Middle frontal gyrus (tissue), 1 donor: ENCODE data around the gene DNAJC15.

Experiments used
- DNase-seq: peaks from one replicate; pipeline ENCODE4 v3.0.0-alpha.2; 2015; ENCODE audit warnings: low spot score; ENCODE audit errors: extremely low spot score

Gene DNAJC15

DNA sequence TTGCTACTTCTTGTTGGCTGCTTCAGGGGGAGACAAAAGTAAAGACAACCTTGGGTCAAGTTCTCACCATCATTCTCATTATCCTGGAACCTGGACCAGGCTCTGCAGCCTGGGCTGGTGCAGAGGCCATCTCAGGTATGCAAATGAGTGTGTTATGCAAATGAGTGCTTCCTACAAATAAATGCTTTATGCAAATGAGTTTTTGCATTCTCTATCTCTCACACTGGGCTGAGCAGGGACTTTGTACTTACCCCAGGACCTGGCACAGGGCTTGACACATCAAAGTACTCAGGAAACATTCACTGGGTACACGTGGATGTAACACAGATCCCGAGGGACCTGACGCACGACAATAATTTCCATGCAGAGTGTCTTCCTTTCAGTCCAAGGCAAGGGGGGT lies 103.0 kb downstream of the DNAJC15 start:
- DNase-seq, result no peak

DNA sequence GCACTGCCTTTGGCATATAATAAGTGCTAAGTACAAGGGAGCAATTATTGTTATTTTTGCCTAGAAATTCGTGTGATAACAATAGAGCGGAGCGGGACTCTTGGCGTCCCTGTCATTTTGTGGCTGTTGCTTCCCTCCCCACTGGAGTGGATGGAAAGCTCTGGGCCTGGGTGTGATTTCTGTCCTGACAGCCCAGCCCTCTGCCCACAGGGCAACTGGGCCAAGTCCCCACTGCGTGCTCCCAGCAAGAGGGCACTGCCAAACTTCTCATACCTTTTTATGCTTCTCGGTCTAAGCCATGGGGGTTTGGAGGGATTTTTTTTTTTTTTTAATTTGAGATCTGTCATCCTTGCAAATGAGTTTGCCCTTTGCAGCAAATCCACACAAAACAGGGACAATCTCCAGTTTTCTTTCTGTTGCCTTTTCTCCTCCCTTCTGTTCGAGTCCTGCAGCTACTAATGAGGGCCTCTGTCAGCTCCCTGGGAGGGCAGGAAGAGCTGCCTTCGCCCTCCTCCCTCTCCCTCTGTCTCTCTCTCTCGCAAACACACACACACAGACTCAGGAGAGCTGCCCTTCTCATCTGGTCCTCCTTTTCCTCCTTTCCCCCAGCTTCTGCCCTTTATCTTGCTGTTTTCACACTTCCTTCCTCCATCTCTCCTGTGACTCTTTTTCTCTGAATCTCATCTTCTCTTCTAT lies 103.9 kb downstream of the DNAJC15 start:
- DNase-seq, result no peak

DNA sequence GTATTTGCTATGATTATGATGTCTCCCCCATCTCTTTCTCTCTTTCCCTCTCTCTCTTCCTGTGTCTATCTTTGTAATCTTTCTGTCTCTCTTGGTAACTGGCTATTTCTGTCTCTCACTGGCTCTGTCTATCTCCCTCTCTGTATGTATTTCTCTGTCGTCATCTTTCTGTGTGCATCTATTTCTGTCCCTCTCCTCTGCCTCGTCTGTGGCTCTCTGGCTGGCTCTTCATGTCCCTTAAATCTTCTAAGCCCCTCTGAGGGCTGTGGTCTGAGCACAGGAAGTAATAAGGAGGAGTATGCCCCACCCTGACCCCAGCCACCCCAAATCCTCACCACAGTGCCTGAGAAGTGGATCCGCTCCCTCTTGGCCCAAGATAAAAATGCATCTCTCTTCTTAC lies 104.4 kb downstream of the DNAJC15 start:
- no peak for DNase-seq

DNA sequence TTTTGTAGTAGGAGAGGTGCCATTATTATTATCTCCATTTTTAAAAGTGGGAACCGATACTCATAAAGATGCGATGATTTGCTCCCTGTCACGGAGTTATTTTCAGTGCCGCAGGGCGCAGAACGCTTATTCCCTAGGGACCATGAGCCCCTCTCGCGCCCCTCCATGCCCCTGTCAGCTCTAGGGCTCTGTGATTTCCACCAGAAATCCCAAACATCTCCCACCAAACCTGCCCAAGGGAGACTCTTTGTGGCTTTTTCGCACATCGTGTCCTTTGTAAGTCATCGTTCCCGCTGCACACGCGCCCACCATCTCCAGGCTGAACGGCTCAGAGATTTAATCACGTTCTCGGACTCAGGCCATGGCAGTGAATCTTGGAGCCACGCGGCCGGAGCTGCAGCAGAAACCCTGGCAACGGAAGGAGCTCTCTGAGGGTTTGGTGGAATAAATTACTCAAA lies 105.1 kb downstream of the DNAJC15 start:
- DNase-seq, result no peak

DNA sequence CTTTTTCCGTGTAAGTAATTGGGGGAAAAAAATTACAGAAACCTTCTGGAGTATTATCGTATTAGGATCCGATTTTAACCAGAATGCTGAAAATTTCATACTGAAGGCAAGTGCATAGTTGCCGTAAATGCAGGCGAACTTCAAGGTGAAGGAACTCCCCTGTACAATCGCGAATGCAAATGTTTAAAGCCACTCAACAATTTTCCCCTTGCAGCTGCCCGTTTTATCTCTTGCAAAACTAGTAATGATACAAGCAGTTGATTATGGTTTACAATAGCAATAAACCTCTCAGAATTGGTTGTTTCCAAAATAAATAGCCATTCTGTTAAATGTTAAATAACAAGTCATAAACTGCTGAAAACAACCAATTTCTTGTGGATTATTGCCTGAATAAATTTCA lies 105.7 kb downstream of the DNAJC15 start:
- no peak for DNase-seq

DNA sequence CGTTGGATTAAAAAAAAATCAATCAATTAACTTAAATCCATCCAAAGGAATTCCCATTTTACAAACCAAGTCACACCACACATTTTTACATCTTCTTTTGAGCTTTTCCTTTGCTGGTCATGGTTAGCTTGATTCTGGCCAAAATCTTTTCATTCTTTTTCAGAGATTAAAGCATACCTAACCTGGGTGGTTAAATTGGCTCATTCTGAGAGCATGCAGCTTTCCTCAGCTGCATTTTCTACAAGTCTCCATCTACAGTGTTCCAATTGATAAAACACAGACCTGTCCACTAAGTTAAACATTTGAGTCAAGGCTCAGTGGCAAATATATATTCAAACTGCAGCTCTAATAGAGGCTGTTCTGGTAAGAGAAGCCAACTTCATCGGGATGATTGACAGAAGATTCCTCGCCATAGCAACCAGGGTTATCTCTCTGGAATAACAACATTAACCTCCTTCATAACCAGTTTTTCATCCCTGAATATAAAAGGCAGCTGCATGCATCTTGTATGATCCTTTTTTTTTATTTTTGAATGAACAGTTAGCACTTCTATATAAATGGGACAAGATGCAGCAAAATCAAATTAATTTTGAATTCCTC lies 106.2 kb downstream of the DNAJC15 start:
- DNase-seq, result no peak

DNA sequence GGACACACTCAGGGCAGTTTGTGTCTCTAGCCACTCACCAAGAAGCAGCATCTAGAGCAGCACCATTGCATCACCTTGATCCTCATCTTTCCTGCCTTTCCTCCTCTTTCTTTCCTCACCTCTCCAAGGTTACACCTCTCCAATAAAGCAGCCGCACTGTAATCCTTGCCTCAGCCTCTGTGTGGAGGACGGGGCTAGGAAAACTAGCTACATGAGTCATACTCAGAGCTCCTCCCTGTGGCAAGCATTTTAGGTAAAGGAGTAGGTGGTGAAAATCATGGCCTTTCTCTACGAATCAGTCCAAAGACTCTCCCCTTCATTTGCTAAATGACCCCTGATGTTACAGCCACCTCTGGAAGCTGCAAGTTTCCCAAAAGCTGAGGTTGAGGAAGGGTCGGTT lies 108.9 kb downstream of the DNAJC15 start:
- DNase-seq, result no peak

DNA sequence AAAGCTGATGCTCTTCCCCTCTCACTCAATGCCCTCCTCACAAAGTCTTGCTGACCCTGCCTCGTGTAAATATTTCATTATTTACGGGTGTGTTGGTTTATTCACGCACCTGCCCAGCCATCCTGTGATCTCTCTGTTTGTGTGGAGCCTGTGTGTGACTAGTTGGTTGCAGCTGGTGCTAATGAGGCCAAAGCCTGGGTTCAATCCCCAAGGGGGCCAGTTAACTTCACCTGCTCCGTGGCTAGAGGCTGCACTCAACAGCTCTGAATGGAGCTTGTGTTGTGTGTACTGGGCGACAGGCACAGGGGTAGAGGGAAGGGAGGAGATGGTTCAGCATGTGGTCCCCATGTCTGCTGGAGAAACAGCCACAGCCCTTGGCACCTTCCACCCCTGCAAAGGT lies 109.5 kb downstream of the DNAJC15 start:
- no peak for DNase-seq

DNA sequence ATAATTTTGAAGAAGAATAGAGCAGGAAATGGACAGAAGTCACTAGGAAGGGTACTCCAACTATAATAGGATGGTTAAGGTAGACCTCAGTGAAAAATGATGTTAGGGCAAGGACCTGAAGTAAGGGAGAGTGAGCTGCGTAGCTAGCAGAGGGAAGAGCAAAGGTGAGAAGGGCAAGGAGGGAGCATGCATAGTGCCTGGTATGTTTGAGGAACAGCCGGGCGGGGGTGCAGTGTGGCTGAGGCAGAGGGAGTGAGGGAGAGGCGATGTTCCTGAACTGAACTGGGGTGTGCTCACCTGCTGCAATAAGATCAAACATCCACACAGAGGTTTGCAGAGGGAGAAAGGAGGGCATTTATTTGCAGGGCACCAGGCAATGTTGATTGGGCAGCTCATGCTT lies 110.4 kb downstream of the DNAJC15 start:
- DNase-seq, result no peak

DNA sequence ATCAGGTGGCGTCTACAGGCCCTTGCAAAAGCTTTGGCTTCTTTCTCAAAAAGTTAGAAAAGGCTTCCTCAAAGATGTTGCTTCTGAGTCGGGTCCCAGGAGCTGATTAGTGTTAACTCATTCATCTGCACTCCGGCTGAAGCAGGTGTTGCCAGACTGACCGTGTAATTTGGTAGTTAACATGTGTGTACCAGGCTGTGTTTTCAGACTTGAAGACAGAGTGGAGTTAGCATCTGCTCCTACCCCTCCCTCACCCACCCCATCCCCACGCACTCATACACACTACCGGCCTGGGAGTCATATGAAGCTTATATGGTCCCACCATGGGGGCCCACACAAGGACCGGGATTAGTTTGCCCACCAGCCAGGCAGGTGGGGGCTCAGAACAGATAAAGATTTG lies 111.5 kb downstream of the DNAJC15 start:
- no peak for DNase-seq

DNA sequence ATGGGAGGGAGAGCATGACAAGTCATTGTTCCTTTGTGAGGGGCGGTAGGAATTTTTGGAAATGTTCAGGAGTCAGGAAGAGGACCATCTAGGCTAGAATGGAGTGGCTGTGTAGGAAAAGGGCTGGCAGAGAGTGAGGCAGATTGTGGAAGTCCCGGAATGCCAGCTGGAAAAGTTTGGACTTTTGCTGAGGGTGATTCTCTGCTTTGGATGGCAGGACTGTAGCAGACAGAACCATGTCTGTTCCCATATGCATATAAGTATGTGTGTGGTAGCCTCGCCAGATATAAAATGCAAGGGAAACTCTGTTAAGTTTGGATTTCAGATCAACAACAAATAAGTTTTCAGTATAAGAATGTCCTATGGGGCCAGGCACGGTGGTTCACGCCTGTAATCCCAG lies 112.1 kb downstream of the DNAJC15 start:
- DNase-seq, result no peak

DNA sequence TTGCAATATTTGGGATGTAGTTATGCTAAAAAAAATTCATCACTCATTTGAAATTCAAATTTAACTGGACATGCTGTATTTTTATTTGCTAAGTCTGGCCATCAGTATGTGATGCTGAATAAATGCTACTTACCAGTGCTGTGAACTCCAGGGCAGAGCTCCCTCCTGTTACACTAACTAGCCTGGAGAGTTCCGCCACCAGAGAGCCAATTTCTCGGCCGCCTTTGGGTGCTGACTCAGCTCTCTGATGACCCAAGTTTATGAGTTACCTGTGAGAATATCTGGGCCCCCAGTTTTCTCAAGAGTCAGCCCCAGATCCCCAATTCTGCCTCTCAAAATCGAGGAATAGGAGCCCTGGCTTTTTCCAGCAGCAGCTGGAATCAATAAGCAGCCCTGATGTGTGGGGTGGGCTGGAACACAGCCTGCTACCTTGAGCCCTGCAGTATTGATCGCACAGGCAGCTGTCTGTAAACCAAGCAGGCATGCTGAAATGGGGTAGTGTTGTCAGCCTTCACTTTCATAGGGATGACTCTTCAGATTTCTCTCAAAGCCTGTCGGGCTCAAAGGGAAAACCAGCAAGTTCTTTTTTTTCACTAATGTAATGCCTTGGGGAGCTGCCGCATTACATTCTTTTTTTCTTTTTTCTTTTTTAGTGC lies 113.7 kb downstream of the DNAJC15 start:
- DNase-seq, result no peak

DNA sequence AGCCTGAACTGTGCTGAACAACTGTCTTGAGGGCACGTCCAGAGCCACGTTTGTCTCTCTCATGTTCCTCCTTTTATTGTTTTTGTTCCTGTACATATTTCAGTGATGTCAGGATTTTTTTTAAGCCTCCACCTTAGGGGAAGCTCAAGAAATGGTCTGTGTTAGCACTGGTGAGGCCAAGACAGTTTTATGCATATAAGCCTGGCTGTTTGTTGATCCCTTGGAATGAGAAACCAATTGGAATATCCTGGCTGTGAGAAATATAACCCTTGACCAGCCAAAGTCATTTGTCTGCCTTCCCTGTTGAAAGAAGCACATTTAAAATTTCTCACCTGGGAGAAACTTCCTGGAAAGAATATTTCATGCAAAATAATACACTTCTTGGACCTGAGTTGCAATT lies 115.8 kb downstream of the DNAJC15 start:
- no peak for DNase-seq

DNA sequence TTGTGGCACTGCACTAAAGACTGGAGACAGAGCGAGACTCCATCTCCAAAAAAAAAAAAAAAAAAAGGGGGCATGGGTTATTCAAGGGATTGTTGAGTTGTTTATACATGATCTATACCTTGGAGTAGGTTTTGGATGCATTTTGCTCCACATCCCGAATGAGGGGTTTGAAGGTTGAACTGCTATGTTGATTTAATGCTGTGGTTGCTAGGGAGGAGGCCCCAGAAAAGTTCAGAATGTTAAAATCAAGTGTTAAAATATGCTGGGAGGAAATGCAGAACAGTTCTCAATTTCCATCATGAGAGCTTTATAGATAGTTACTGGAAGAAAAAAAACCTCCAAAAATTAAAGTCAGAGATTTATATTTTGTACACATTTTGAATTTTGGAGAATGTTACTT lies 116.5 kb downstream of the DNAJC15 start:
- no peak for DNase-seq

DNA sequence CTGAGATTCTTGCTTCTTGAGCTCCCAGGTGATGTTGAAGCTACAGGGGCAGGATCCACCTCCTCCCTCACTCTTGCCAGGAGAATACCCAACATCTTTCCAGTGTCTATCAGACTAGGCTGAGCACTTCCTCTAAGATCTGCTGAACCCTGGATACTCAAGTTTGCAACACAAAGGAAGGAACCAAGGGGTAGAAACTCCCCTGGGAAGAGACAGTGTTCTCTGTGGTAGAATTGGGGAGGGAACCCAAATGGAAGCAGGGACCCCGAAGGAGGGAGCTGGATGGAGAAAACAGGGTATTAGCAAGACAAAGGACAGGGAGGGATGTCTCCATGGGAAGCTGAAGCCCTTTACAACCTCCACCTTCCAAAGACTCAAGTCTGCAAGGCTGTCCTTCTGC lies 117.6 kb downstream of the DNAJC15 start:
- no peak for DNase-seq

DNA sequence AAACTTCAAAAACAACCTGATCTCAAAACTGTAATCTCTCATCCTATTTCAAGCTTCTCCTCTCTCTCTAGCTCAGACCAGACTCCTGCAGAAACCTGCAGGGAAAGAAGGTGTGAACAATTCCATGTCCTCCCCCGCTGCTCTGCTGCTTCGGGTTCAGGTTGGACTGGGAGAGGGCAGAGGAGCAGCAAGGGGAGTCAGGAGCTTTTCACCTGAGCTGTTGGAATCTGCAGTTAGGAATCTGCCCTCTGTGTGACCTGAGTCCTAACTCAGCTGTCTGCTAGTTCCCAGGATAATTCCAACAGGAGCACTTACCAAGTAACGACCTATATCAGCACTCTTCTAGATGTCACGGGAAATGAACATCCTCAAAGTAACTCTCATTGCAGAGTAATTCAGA lies 118.3 kb downstream of the DNAJC15 start:
- DNase-seq, result no peak

DNA sequence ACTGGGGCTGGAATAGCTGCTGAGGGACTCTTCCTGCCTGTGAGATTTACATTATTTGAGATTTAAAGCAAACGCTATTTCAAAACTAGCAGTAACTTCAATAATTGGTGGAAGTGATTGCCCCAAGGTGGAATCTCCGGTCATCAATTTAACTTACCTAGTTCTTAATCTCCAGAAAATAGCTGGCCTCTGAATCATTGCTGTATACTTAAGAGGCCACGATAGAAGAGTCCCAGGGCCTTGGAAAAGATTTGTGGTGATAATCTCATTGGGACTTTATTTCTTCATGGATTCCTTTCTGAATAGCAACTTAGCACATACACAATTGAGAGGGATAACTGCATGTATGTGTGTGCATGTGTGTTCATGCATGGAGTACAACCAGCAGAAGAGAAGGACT lies 120.2 kb downstream of the DNAJC15 start:
- no peak for DNase-seq

DNA sequence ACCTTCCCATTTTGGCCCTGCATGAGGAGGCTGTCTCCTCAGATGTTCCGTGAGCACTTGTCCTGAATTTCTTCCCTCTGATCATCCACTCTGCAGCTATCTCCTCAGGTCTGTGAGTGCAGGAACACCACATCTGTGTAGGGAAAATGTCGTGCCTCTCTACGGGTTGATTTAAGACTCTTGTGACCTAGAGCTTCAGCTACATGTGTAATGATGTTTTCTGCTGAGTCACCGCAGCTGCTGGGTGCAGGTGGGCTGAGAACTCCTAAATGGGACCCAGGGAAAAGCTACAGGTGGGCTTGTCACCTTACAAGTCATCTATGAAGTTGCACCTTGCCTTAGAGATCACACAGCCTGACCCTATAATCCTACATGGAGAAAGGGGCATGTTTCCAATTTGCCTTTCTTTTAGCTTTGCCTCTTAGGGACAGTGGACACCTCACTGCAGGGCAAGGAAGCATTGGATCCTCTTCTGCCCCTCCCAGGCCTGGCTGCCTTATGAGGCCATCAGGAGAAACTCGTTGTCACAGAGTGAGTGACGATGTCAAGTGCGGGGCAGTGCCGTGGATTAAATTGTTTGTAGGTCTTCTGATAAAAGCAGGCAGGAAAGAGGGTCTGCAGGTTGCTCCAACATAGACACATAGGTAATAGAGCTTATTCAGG lies 122.3 kb downstream of the DNAJC15 start:
- DNase-seq, result no peak

DNA sequence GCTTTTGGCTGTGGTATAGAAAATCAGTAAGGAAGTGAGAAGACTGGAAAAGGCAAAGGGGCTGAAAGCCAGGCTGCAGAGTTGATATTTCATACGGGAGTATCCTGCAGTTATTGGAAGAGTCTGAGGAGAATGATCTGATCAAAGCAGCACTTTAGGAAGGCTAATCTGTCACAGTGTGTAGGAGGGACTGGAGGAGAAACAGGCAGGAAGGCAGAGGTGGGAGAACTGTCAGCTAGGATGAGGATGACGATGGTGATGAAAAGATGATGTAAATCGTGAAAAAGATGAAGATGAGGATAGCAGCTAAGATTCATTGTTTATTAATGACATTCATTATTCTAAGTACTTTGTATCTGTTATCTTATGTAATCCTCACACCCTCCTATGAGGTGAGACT lies 123.0 kb downstream of the DNAJC15 start:
- DNase-seq, result no peak

DNA sequence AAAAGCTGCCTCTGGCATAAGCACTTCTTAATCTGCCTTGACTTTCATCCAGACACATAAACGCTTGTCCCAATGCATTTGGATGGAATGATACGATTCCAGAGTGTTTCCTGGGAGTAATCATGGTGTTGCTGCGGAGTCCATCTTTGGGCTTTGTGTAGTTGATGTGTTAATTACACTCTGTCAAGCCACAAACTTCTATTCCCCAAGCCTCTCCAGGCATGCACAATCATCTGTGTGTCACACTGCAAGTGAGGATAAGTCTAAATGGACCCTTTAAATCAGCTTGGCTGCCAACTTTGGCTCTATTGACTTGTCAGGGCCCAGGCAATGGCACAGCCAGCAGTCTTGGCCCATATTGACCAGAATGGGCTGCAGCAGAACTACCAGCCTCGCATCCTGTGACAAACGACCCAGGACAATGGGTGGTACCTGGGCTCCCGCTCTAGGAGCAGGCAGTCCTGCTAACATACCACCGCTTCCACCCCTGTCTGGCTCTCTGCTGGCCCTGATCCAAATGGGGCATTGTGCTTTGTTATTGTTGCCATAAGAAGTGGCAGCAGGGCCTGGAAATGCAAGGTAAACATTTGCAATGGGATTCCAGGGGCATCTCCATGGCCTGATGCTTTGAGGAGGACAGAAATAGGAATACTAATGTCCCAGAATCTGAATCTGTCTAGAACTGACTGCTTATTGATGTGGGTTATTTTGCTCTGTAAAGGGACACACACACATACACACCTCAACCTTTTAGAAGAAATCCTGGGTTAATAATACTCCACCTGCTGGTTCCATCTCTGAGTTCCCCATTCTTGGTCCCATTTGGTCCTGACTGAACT lies 127.2 kb downstream of the DNAJC15 start:
- no peak for DNase-seq

DNA sequence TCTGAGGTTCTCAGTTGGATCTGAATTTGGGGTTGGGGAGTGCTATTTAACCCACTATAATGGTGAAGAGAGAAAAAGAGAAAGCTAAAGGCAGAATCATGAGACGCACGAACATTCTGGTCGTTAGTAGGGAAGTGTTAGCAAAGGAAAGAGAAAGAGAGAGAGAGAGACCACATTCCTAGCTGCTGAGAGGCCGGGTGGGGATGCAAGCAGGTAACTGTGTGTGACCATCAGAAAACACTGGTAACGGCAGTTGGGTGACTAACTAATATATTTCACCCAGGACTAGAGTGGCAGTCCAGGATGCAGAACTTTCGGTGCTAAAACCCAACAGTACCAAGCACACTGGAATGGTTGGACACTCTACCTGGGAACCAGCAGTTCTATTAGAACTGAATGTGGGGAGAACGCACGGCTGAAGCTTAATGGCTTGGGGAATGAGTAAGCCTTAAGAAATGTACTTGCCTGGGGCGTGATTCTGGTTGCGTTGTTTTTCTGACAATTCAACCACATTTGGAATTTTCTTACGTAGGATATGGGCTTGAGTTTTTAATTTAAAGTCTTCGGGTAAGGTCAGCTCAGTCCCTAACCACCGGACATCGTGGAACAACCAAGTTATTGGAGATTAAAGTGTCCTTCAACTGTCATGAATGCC lies 130.2 kb downstream of the DNAJC15 start:
- DNase-seq, result no peak
